Measurements from ENCODE around the gene ACSL1. TPM values are rescaled to one million over a fixed set of nuclear protein-coding genes. Genes with fewer than 3 reads are reported as not detected.

Gene ACSL1
- total and polyA plus RNA-seq, 9 of the 15 experiments (the other 6 are each of a cell fraction or from before 2014, with no cell fraction given): 6.7 to 24.1 (median 15.0) TPM

DNA sequence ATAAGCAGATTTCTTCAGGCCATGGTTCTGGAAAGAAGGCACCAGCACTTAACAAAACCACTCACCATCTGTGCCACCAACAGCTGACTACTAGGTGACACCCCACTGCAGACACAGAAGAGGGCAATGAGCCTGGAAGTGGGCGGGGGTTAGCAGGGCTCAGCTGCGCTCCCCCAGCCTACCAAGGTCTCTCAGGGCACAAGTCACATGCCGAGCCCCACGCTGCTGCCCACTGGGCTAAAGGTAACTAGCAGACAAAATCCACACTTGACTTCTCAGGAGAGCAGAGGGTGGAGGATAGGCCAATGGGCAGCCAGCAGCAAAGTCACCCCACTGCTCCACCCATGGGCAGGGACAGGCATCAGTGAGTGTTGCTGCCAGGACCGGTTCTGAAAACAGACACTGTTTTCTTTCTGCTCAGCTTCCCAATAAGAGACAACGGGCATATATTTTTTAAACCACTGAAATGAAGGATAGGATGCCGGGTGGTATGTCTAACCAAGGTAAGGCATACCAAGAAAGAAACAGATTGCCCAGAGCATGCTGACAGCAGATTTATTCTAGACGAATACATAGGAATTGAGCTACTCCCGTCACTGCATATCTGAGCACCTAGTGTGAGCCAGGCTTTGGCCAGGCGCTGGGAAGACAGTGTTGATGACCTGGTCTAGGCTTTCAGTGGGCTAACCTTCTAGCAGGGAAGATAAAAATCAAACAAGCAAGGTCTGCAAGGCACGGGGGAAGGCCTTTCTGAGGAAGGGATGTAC, 20.1 kb downstream of the ACSL1 start (continued):
- TF ChIP-seq, protein P1, sequence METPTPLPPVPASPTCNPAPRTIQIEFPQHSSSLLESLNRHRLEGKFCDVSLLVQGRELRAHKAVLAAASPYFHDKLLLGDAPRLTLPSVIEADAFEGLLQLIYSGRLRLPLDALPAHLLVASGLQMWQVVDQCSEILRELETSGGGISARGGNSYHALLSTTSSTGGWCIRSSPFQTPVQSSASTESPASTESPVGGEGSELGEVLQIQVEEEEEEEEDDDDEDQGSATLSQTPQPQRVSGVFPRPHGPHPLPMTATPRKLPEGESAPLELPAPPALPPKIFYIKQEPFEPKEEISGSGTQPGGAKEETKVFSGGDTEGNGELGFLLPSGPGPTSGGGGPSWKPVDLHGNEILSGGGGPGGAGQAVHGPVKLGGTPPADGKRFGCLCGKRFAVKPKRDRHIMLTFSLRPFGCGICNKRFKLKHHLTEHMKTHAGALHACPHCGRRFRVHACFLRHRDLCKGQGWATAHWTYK (CRISPR knock-in tag; IDR thresholded peaks at IDR 0.05): no peak
- TF ChIP-seq ZNF384 (IDR thresholded peaks at IDR 0.05; ENCODE audit: low read depth, low read length) (no peak), NFE2 (IDR thresholded peaks at IDR 0.05; ENCODE audit: low read depth) (no peak), CHD1 (IDR thresholded peaks at IDR 0.05; ENCODE audit: low read length) (no peak), RCOR1 (IDR thresholded peaks at IDR 0.05; ENCODE audit: borderline replicate concordance in 1 of 2, low read depth in 2 of 2, low read length in 2 of 2) (no peak), TCF7L2 (IDR thresholded peaks at IDR 0.05; ENCODE audit: low read depth, low read length) (no peak)
- TF ChIP-seq, protein P2, sequence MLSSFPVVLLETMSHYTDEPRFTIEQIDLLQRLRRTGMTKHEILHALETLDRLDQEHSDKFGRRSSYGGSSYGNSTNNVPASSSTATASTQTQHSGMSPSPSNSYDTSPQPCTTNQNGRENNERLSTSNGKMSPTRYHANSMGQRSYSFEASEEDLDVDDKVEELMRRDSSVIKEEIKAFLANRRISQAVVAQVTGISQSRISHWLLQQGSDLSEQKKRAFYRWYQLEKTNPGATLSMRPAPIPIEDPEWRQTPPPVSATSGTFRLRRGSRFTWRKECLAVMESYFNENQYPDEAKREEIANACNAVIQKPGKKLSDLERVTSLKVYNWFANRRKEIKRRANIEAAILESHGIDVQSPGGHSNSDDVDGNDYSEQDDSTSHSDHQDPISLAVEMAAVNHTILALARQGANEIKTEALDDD (IDR thresholded peaks at IDR 0.05): 0 out of 2 replicates have a peak, but pooled peaks have one; percentile 30

DNA sequence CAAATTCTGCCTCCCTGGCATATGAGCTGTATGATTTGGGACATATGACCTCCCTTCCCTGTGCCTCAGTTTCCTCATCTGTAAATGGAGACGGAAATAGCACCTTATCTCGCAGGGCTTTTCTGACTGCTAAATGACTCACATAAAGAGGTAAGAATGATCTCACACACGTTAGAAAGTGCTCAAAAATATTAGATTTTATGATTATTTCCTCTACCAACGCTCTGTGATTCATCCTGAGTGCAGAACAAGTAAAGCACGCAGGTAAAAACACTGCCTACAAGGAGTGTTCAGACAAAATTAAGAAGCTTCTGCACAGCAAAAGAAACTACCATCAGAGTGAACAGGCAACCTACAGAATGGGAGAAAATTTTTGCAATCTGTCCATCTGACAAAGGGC, 21.1 kb downstream of the ACSL1 start:
- ATAC-seq: no peak
- Histone ChIP-seq H3K79me2 (ENCODE audit: control insufficient read depth, insufficient read depth, low read length) (no peaks in the 10 kb centered on the region), H3K9me3 (replicated peaks; ENCODE audit: control insufficient read depth, insufficient read depth, low read depth, low read length) (no peaks in the 10 kb centered on the region), H3K9ac (ENCODE audit: insufficient read depth in 1 of 2, low read depth in 2 of 2, low read length in 2 of 2) (no peak overlapping the region), H3K36me3 (ENCODE audit: control insufficient read depth, insufficient read depth, low read length) (no peaks in the 10 kb centered on the region), H2AFZ (ENCODE audit: low read depth, low read length) (no peak overlapping the region), H4K20me1 (replicated peaks; ENCODE audit: control insufficient read depth, insufficient read depth, low read length) (no peaks in the 10 kb centered on the region; the same call in 1 of the 2 replicates), H3K4me1 (replicated peaks in 1 of 2; ENCODE audit: control insufficient read depth in 2 of 2, insufficient read depth in 2 of 2, low read length in 2 of 2) (peaks cover 4 to 20% of the 10 kb centered on the region in 2 experiments; a peak in 3 of 5 replicates), H3K27ac (ENCODE audit: extremely low read depth, low read depth, low read length) (no peak overlapping the region), H3K9me1 (ENCODE audit: control insufficient read depth, insufficient read depth, low read length) (no peaks in the 10 kb centered on the region), H3K4me3 (no peak overlapping the region), H3K27me3 (ENCODE audit: control insufficient read depth in 2 of 2, insufficient read depth in 2 of 2, low read length in 2 of 2) (no peaks in the 10 kb centered on the region), H3K4me2 (ENCODE audit: insufficient read depth, low read length) (no peak overlapping the region)
- BruUV-seq (replicated peaks): no TSS peak
- intact Hi-C loops (cut with micrococcal nuclease) (no loop called here), in situ Hi-C loops (cut with MboI) (no loop called here)
- WGBS (ENCODE audit: insufficient coverage, low coverage, missing lambda C conversion rate): 57% methylated on average over 5 of the region's 5 CpGs
- ChIA-PET POLR2A (no interaction called here), CTCF (ENCODE audit: low intra/inter-chr PET ratio) (no interaction called here)
- no peak for DNase-seq (ENCODE audit: extremely low read depth in 1 of 4, low spot score in 3 of 4)
- FAIRE-seq: no peak
- TF ChIP-seq KDM1A (IDR thresholded peaks at IDR 0.05) (no peak), YBX1 (IDR thresholded peaks at IDR 0.05) (no peak), KLF13 (tag; IDR thresholded peaks at IDR 0.05; ENCODE audit: borderline replicate concordance, low read depth) (no peak)
- TF ChIP-seq, protein P3, sequence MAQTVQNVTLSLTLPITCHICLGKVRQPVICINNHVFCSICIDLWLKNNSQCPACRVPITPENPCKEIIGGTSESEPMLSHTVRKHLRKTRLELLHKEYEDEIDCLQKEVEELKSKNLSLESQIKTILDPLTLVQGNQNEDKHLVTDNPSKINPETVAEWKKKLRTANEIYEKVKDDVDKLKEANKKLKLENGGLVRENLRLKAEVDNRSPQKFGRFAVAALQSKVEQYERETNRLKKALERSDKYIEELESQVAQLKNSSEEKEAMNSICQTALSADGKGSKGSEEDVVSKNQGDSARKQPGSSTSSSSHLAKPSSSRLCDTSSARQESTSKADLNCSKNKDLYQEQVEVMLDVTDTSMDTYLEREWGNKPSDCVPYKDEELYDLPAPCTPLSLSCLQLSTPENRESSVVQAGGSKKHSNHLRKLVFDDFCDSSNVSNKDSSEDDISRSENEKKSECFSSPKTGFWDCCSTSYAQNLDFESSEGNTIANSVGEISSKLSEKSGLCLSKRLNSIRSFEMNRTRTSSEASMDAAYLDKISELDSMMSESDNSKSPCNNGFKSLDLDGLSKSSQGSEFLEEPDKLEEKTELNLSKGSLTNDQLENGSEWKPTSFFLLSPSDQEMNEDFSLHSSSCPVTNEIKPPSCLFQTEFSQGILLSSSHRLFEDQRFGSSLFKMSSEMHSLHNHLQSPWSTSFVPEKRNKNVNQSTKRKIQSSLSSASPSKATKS (CRISPR knock-in tag; IDR thresholded peaks at IDR 0.05): no peak

Data from K562 (cell line).